WTC11 (cell line): ENCODE data around the gene ENDOV. TPM values are rescaled to one million over a fixed set of nuclear protein-coding genes. Genes with fewer than 3 reads are reported as not detected.

Experiments
- ATAC-seq: fragments of 200-7000 bp; cut with Tn5 transposase; 2 replicates; pipeline ENCODE4 v1.10.0; 2021; ENCODE audit warnings: mild to moderate bottlenecking, moderate library complexity
- CTCF ChIA-PET: fragments of 300-600 bp; sonication (Branson Sonifier 250); formaldehyde crosslinking; loops from one replicate; lab custom pipeline; 2021; ENCODE audit warnings: antibody characterized with exemption; lab: Charles Lee
- POLR2A ChIA-PET: fragments of 350-600 bp; sonication (Branson Sonifier 250); formaldehyde crosslinking; loops from one replicate; lab custom pipeline; 2021; ENCODE audit warnings: antibody characterized with exemption; lab: Charles Lee
- DNase-seq: peaks from one replicate; pipeline ENCODE4 v3.0.0; 2021; ENCODE audit warnings: low spot score
- H3K27ac Mint-ChIP-seq: 2 replicates; pipeline ENCODE4 v1.8.0; 2021; ENCODE audit warnings: mixed read lengths
- H3K27me3 Mint-ChIP-seq: 2 replicates; pipeline ENCODE4 v1.8.0; 2021; ENCODE audit warnings: low read depth, mild to moderate bottlenecking, moderate library complexity, mixed read lengths
- H3K36me3 Mint-ChIP-seq: 2 replicates; pipeline ENCODE4 v1.8.0; 2021; ENCODE audit warnings: mixed read lengths
- H3K4me1 Mint-ChIP-seq: 2 replicates; pipeline ENCODE4 v1.8.0; 2022; ENCODE audit warnings: mixed read lengths
- H3K4me3 Mint-ChIP-seq: 2 replicates; pipeline ENCODE4 v1.8.0; 2021; ENCODE audit warnings: mild to moderate bottlenecking, moderate library complexity, mixed read lengths
- H3K9me3 Mint-ChIP-seq: 2 replicates; pipeline ENCODE4 v1.8.0; 2021; ENCODE audit warnings: mixed read lengths
- ATF1 ChIP-seq: sonication (generic); formaldehyde crosslinking; IDR thresholded peaks from 2 replicates; pipeline ENCODE4 v1.8.1; 2023; ENCODE audit warnings: mild to moderate bottlenecking, moderate library complexity, missing genetic modification reagents
- ATF2 ChIP-seq: sonication (generic); formaldehyde crosslinking; IDR thresholded peaks from 2 replicates; pipeline ENCODE4 v1.8.1; 2022; ENCODE audit warnings: low read depth, missing genetic modification reagents, borderline replicate concordance
- ELF4 ChIP-seq: sonication (generic); formaldehyde crosslinking; IDR thresholded peaks from 2 replicates; pipeline ENCODE4 v1.8.1; 2022; ENCODE audit warnings: low read depth, mild to moderate bottlenecking, moderate library complexity, missing genetic modification reagents
- ERG ChIP-seq: fragments of 250-450 bp; sonication (Bioruptor Pico); IDR thresholded peaks from 2 replicates; pipeline ENCODE4 v1.8.0; 2021; ENCODE audit warnings: mild to moderate bottlenecking
- ETV6 ChIP-seq: sonication (generic); formaldehyde crosslinking; IDR thresholded peaks from 2 replicates; pipeline ENCODE4 v1.8.1; 2022; ENCODE audit warnings: mild to moderate bottlenecking, missing genetic modification reagents
- FOXK1 ChIP-seq: sonication (generic); formaldehyde crosslinking; IDR thresholded peaks from 2 replicates; pipeline ENCODE4 v1.8.0; 2022; ENCODE audit warnings: mild to moderate bottlenecking, moderate library complexity, missing genetic modification reagents
- FOXP4 ChIP-seq: sonication (generic); formaldehyde crosslinking; IDR thresholded peaks from 2 replicates; pipeline ENCODE4 v1.8.0; 2022; ENCODE audit warnings: mild to moderate bottlenecking, missing genetic modification reagents
- GRHL2 ChIP-seq: fragments of 250-450 bp; sonication (Bioruptor Pico); IDR thresholded peaks from 2 replicates; pipeline ENCODE4 v1.8.0; 2022; ENCODE audit warnings: mild to moderate bottlenecking, moderate library complexity; ENCODE audit not compliant: insufficient replicate concordance, severe bottlenecking
- HMGA2 ChIP-seq: fragments of 250-450 bp; sonication (Bioruptor Pico); IDR thresholded peaks from 2 replicates; pipeline ENCODE4 v1.4.0; 2021; ENCODE audit warnings: mild to moderate bottlenecking, moderate library complexity
- HMGXB4 ChIP-seq: sonication (generic); formaldehyde crosslinking; IDR thresholded peaks from 2 replicates; pipeline ENCODE4 v1.8.1; 2023; ENCODE audit warnings: mild to moderate bottlenecking, moderate library complexity, missing genetic modification reagents
- IRF2 ChIP-seq: sonication (generic); formaldehyde crosslinking; IDR thresholded peaks from 2 replicates; pipeline ENCODE4 v1.8.0; 2022; ENCODE audit warnings: low read depth, missing genetic modification reagents, borderline replicate concordance
- KAT7 ChIP-seq: sonication (generic); formaldehyde crosslinking; IDR thresholded peaks from 2 replicates; pipeline ENCODE4 v1.8.1; 2023; ENCODE audit warnings: missing genetic modification reagents, mild to moderate bottlenecking, borderline replicate concordance
- MXD4 ChIP-seq: fragments of 250-450 bp; sonication (Bioruptor Pico); IDR thresholded peaks from 2 replicates; pipeline ENCODE4 v1.8.0; 2021; ENCODE audit warnings: mild to moderate bottlenecking, moderate library complexity, borderline replicate concordance
- NFYB ChIP-seq: sonication (generic); formaldehyde crosslinking; conservative IDR thresholded peaks from 2 replicates; pipeline ENCODE4 v1.8.0; 2022; ENCODE audit warnings: low read depth, missing genetic modification reagents
- NR1H2 ChIP-seq: sonication (generic); formaldehyde crosslinking; IDR thresholded peaks from 2 replicates; pipeline ENCODE4 v1.9.0; 2021; ENCODE audit warnings: mild to moderate bottlenecking, moderate library complexity, missing genetic modification reagents
- NR3C1 ChIP-seq: sonication (generic); formaldehyde crosslinking; conservative IDR thresholded peaks from 2 replicates; pipeline ENCODE4 v1.8.1; 2023; ENCODE audit warnings: low read depth, mild to moderate bottlenecking, missing genetic modification reagents
- PRRX2 ChIP-seq: fragments of 250-450 bp; sonication (Bioruptor Pico); IDR thresholded peaks from 2 replicates; pipeline ENCODE4 v1.8.0; 2021; ENCODE audit warnings: mild to moderate bottlenecking
- SMAD3 ChIP-seq: sonication (generic); formaldehyde crosslinking; IDR thresholded peaks from 2 replicates; pipeline ENCODE4 v1.8.0; 2022; ENCODE audit warnings: missing genetic modification reagents, mild to moderate bottlenecking, borderline replicate concordance
- TEAD1 ChIP-seq: sonication (generic); formaldehyde crosslinking; IDR thresholded peaks from 2 replicates; pipeline ENCODE4 v1.8.0; 2022; ENCODE audit warnings: mild to moderate bottlenecking, missing genetic modification reagents
- ZBTB43 ChIP-seq: sonication (generic); formaldehyde crosslinking; IDR thresholded peaks from 2 replicates; pipeline ENCODE4 v1.8.1; 2023; ENCODE audit warnings: mild to moderate bottlenecking, missing genetic modification reagents
- ZNF121 ChIP-seq: sonication (generic); formaldehyde crosslinking; IDR thresholded peaks from 2 replicates; pipeline ENCODE4 v1.8.0; 2023; ENCODE audit warnings: missing genetic modification reagents
- ZNF317 ChIP-seq: sonication (generic); formaldehyde crosslinking; IDR thresholded peaks from 2 replicates; pipeline ENCODE4 v1.8.1; 2023; ENCODE audit warnings: low read depth, mild to moderate bottlenecking, moderate library complexity, missing genetic modification reagents, borderline replicate concordance
- total RNA-seq: library from RNA; stranded (reverse); gene quantifications from 3 replicates; pipeline ENCODE4 v1.2.3, GENCODE V29; 2021

Gene ENDOV
- total RNA-seq, 1 experiment from 2014 or later, result 25.2 TPM

- TF ChIP-seq KAT7 (CRISPR knock-in tag) (no peak), FOXP4 (CRISPR knock-in tag) (no peak), ELF4 (CRISPR knock-in tag) (no peak), NR1H2 (CRISPR knock-in tag) (no peak), PRRX2 (no peak), ZNF317 (no peak), MXD4 (no peak), HMGXB4 (CRISPR knock-in tag) (no peak), GRHL2 (CRISPR knock-in tag) (no peak), NFYB (CRISPR knock-in tag) (no peak), FOXK1 (no peak), HMGA2 (CRISPR knock-in tag) (no peak), ZBTB43 (CRISPR knock-in tag) (no peak), ZNF121 (CRISPR knock-in tag) (no peak), ETV6 (no peak), TEAD1 (CRISPR knock-in tag) (no peak), ATF1 (no peak), ATF2 (CRISPR knock-in tag) (no peak), ERG (CRISPR knock-in tag) (no peak), SMAD3 (no peak)
- Mint-ChIP-seq H3K4me1 (0 out of 2 replicates have a peak, but pooled peaks cover 3% of the 10 kb centered on the region), H3K9me3 (no peaks in the 10 kb centered on the region), H3K36me3 (peaks cover 6% of the 10 kb centered on the region; the same call in 1 of the 2 replicates), H3K27me3 (no peaks in the 10 kb centered on the region; the same call in 1 of the 2 replicates), H3K27ac (no peak overlapping the region), H3K4me3 (no peak overlapping the region)
- ATAC-seq (no peak), DNase-seq (no peak)
- POLR2A ChIA-PET, result no interaction called here
- CTCF ChIA-PET, result no interaction called here
Measured at GRCh38 chr17:80422276-80422675, 7.3 kb downstream of the ENDOV start.

- H3K9me3 Mint-ChIP-seq, result no peaks in the 10 kb centered on the region
- no peak overlapping the region for H3K4me3 Mint-ChIP-seq
- H3K4me1 Mint-ChIP-seq, result 0 out of 2 replicates have a peak, but pooled peaks cover 3% of the 10 kb centered on the region
- POLR2A ChIA-PET, result no interaction called here
- CTCF ChIA-PET, result interaction anchor here (0.6 to 3.3 kb wide), 4 partner anchors 8 to 1714 kb away, joined by 3 to 10 read pairs (median 4); partner anchors contain the start of gene ENDOV
- ATAC-seq, result no peak
- DNase-seq, result no peak
- H3K36me3 Mint-ChIP-seq, result peaks cover 4% of the 10 kb centered on the region; the same call in 1 of the 2 replicates
- TF ChIP-seq NR3C1 (CRISPR knock-in tag) (no peak), KAT7 (CRISPR knock-in tag) (no peak), ZNF121 (CRISPR knock-in tag) (no peak), FOXK1 (no peak), IRF2 (CRISPR knock-in tag) (no peak)
- TF ChIP-seq, all 79 proteins: peak for 0
- no peaks in the 10 kb centered on the region; the same call in 1 of the 2 replicates for H3K27me3 Mint-ChIP-seq
- no peak overlapping the region for H3K27ac Mint-ChIP-seq
Measured at GRCh38 chr17:80422981-80423380, 8.0 kb downstream of the ENDOV start.
